SW 1271 (cell line): Measurements from ENCODE around the gene POLR3G.

Experiments
- DNase-seq, 2 experiments: peaks; one replicate each; lab custom pipeline; 2025; lab: John Stamatoyannopoulos, UW

POLR3G gene

DNA sequence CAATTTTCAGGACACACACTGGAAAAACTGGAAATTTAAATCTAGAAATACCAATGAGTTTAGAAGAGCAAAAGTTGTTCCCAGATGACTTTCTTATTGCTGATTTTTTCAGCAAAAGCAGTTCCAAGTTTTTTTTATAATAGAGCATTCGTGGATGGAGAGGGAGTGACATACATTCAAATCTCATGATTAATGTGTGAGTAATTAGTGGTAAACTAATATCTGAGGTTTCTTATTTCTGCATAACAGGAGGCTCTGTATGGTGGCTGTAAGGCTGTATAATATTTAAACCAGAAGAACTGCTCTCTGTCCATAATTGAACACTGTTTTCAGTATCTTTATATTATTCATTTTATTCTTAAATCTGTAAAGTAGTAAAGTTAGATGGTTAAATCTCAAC lies 28.9 kb downstream of the POLR3G start:
- no peak for DNase-seq

DNA sequence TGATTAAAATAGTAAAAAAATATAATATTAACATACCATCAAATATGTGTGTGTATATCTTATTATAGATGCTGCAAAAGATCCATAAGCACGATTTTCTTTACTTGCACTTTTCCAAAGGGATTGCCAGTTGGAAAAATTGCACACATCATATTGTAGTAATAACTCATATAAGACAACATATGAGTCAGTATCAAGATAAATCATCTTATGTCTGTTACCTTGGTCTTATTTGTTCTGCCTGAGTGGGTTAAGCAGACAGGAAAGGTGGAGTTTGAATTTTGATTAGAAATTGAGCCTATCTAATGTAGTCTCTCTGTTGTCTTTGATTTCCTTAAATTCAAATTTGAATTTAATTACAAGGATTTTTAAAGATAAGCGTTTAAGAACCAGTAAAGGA lies 30.1 kb downstream of the POLR3G start:
- DNase-seq: no peak

DNA sequence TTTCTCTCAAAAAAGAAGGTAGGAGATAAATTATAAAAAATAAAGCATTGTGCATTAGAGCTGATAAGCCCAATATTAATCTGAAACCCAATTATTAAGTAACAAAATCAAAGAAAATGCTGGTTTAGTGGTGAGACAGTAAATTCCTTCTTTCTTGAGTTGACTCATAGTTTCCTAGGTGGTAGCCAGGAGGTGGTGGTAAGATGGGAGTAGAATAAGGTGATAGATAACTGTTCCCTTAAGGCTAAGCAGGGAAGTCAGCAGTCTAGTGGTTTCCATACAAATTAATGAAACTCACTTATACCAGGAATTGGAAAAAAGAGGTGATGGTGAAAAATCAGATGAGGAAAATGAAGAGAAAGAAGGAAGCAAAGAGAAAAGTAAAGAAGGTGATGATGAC lies 31.6 kb downstream of the POLR3G start:
- DNase-seq: no peak

DNA sequence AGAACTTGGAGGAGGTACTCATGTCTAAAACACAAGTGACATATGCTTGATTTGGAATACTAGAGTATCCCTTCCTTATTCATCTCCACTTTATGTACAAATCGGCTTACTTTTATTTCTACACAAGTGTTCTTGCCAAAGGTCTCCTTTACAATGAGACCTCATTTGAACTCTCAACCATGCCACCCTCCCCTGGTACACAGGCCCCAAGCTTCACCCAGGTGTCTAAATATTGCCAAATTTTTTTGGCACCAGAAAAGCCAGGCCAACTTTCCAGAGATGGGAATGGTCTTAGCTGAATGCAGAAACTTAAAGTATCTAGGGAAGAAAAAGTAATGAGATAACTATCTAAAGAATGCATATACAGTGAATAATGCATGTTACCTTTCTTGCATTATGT lies 35.8 kb downstream of the POLR3G start:
- DNase-seq: no peak

GRCh38 chr5:90514520-90514919 lies 39.9 kb downstream of the POLR3G start:
- DNase-seq: no peak

DNA sequence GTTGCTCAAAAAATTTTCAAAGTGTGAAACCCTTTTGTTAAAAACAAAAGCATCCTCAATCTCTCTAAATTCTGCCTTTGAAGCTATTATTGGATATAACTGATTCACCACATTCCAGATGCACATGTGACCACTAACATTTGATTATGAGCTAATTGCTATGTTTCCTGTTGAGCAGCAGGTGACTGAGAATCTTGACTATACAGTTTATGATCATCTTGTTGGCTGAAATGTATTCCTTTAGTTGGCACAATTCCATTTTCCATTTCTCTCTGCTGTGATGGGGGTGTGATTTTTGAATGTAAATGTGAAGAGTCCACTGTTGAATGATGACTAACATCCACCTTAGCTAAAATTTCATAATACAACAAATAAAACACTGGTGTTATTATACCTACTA lies 44.0 kb downstream of the POLR3G start:
- peak in 1 of 2 experiments; percentile 16 for DNase-seq

GRCh38 chr5:90519081-90519480 lies 44.4 kb downstream of the POLR3G start:
- no peak for DNase-seq

GRCh38 chr5:90528601-90529193 lies 54.0 kb downstream of the POLR3G start:
- DNase-seq: no peak

GRCh38 chr5:90529194-90529938 lies 54.7 kb downstream of the POLR3G start, which contains the start of gene LYSMD3:
Gene LYSMD3, minus strand, starts transcription at chr5:90529584. Its CDS starts 4,295 bp downstream, at chr5:90525289.
- peak; percentile 97 for DNase-seq

- peak; percentile 61 to 82 for DNase-seq
Observed at GRCh38 chr5:90529939-90530677, 55.4 kb downstream of the POLR3G start.

DNA sequence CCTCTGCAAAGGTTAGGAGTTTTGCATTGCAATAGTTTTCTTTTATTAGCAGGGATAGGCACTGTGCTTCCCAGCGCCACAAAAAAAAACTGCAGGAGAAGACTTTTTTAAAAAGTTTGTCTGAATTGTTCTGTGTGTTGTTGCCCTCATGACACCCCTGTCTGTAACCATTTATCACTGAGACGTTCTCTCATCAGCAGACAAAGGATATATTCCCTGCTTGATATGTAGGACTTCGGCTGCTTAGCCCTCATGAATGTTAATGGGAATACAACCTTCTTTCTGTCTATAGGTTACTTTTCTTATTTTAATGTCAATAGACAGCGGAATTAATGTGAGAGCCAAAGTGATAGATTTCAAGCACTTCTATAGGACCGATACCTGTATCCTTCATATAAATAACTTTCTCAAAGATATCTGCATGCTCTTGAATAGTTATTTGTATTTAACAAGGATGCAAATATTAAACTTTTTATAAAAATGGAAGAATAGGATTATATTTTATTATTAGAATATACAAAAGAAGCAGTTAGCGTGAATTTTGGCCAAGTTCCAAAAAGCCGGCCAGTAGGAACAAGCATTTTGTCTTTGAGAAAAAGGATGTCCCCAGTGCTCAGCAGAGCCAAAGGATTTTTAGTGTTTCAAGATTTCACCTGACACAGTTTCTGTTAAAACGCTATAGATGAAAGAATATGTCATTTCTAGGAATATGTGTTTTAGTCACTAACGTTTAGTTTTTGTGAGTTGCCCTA lies 56.2 kb downstream of the POLR3G start:
- DNase-seq: no peak

DNA sequence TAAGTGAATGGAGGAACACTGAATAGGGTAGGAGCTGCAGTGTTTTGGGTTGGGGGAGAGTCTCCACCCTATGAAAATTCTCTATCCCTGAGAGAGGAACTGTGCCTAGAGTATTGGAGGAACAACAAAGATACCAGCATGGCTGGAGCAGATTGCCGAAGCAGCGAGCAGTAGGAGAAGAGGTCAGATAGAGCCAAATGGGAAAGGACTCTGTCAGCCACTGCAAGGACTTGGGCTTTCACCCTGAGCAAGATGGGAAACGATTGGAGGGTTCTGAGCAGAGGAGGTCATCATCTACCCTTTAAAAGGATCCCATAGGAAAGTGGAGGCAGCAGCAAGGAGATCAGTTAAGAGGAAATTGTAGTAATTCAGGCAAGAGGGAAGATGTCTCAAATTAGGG lies 59.1 kb downstream of the POLR3G start:
- no peak for DNase-seq

DNA sequence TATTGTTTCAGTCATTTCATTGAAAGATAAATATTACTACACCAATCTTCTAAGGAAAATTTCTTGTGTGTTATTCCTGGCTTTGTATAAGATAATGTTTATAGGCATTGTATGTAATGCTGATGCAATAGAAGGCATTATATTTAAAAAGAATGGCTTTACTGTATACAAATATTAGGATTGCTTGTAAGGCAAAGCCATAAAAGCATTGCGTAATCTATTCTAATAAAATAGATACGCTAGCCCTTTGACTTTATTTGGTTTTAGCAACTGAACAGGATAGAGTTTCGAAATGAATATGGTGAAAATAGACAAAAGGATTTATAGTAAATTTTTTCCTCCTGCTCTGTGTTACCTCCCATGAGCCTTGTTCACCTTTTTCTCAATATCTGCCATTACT lies 60.3 kb downstream of the POLR3G start:
- no peak for DNase-seq

DNA sequence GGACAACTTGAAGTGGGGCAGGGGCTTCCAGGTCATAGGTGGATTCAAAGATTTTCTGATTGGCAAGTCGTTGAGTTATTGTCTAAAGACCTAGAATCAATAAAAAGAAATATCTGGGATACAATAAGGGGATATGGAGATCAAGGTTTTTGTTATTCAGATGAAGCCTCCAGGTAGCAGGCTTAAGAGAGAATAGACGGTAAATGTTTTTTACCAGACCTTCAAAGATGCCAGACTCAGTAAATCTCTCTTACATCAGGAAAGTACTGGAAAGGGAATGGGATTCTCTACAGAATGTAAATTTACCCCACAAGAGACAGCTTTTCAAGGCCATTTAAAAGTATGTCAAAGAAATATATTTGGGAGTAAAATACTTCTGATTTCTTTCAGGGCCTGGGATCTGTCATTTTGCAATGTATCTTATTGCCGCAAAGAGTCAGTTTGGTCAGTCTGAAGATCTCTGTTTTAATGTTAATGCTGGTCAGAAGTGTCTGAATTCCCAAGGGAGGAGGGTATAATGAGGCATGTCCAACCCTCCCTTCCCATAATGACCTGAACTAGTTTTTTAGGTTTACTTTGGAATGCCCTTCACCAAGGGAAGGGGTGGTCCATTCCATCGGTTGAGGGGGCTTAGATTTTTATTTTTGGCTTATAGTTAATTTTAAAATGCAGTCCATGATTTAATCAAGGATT lies 68.3 kb downstream of the POLR3G start:
- DNase-seq: no peak

DNA sequence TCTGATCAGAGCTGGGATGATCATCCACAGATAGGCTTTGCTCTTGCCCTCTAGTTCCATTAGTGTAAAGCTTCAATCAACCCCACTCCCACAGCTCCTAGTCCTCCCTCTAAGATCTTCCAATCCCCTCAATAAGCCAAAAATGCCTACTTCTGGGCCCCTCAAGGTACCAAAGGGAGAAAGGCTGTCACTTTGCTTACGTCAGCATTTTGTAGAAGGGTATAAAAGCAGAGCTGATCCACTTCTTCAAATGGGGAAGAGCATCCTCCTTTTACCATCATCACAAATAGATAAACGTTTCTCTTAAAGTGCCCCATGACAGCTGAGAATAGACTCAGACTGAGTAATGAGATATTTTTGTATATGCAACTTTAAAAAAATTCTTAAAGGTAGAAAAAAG lies 70.8 kb downstream of the POLR3G start:
- no peak for DNase-seq

DNA sequence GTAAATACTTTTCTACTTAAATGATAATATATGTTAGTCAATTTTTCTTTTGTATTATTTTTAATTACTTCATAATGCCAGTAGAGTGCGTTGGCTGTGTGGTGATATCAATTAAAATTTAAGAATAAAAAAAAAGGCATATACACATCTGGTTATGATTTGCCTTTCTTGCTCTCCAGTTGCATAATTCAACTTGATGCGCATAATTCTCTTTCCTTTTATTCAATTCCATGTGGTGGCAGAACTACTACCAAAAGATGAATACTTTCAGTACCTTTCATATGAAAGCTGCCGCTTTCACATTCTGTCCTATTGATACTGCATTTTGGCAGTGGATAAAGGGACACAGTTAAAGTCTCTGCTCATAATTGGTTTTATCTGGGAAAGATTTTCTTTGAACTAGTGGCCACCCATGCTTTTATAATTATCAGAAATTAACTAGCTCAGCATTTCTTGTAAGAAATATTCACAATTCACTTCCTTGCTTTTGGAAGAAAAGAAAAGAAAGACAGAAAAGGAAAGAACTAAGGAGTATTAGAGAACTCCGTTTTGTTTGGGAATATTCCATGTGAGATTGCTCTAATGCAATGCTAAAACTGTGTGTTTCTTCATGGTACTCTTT lies 71.7 kb downstream of the POLR3G start:
- no peak for DNase-seq

- no peak for DNase-seq
Observed at GRCh38 chr5:90547072-90547536, 72.4 kb downstream of the POLR3G start.

- no peak for DNase-seq
Observed at GRCh38 chr5:90548069-90548593, 73.5 kb downstream of the POLR3G start.

- DNase-seq: no peak
Observed at GRCh38 chr5:90549223-90549622, 74.6 kb downstream of the POLR3G start.

- DNase-seq: no peak
Observed at GRCh38 chr5:90549729-90550275, 75.1 kb downstream of the POLR3G start.

DNA sequence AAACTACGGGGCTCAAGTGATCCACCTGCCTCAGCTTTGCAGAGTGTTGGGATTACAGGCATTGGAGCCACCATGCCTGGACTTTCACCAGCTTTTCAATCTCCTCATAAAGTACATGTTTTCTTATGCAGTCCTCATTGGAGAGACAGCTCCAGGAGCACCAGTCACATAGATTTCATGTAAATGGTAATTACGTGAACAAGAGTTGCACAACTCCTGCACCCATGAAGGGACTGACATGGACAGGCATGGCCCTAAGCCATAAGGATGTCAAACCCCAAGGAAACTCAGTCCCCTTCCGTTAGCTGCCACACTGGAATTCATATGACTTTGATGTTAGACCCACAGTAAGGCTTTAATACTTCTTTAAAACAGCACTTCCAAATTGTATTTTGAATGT lies 76.3 kb downstream of the POLR3G start:
- no peak for DNase-seq
